Measurements from ENCODE around the gene METTL13. TPM values are rescaled to one million over a fixed set of nuclear protein-coding genes. Genes with fewer than 3 reads are reported as not detected.

The METTL13 gene
- total RNA-seq, 1 experiment from 2014 or later = 49.9 TPM

- CTCF ChIA-PET = interaction anchor here (0.6 to 1.0 kb wide), 2 partner anchors 41 to 143 kb away, joined by 3 read pairs; no protein-coding TSS in a partner anchor
- no peak for DNase-seq (ENCODE audit: low spot score)
- H3K4me3 ChIP-seq (ENCODE audit: low read depth, low read length, poor library complexity, severe bottlenecking) = peak overlapping the region; percentile 54
- no TSS peak for BruUV-seq (replicated peaks)
- TF ChIP-seq EZH2 (IDR thresholded peaks at IDR 0.05; ENCODE audit: borderline replicate concordance, low read depth, low read length, poor library complexity, severe bottlenecking) (no peak), CTCF (conservative IDR thresholded peaks at IDR 0.05; ENCODE audit: low read depth, low read length) (no peak)
- H3K27me3 ChIP-seq (replicated peaks; ENCODE audit: insufficient read depth, low read depth, low read length, poor library complexity) = peaks cover 41% of the 10 kb centered on the region
- H3K9me3 ChIP-seq (ENCODE audit: low read depth, low read length, poor library complexity, severe bottlenecking) = no peaks in the 10 kb centered on the region
- POLR2A ChIA-PET (ENCODE audit: low non-redundant PET) = no interaction called here
- intact Hi-C loops (cut with micrococcal nuclease; ENCODE audit: unreplicated experiment) = no loop called here
- H3K36me3 ChIP-seq (ENCODE audit: insufficient read depth, low read length, poor library complexity, severe bottlenecking) = no peaks in the 10 kb centered on the region
- H3K4me1 ChIP-seq (ENCODE audit: insufficient read depth, low read length, poor library complexity, severe bottlenecking) = peaks cover 8% of the 10 kb centered on the region
- no peak overlapping the region for H3K27ac ChIP-seq (ENCODE audit: low read depth, low read length, poor library complexity, severe bottlenecking)
These were observed 60.7 kb downstream of the METTL13 start for GRCh38 chr1:171841931-171842761.

DNA sequence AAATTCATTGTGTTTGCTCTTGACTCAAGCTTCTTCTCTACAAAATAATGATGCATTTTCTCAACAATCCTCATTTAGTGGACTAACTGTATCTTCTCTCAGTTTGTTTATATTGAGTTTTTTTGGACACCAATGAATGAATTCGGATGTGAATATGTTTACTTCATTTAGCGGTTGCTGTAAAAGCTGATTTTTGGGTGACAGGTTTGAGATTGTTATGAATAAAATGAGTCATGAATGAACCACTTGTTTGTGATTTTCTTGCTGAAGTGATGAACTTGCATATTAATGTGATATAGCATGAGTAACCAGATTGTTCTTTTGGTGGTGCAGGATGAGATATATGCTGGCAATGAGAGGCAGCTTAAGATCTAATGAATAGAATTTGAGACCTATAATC lies 62.9 kb downstream of the METTL13 start:
- Histone ChIP-seq H3K4me3 (ENCODE audit: low read depth, low read length, poor library complexity, severe bottlenecking) (no peak overlapping the region), H3K27ac (ENCODE audit: low read depth, low read length, poor library complexity, severe bottlenecking) (no peak overlapping the region), H3K27me3 (replicated peaks; ENCODE audit: insufficient read depth, low read depth, low read length, poor library complexity) (peaks cover 41% of the 10 kb centered on the region), H3K4me1 (ENCODE audit: insufficient read depth, low read length, poor library complexity, severe bottlenecking) (peaks cover 8% of the 10 kb centered on the region), H3K36me3 (ENCODE audit: insufficient read depth, low read length, poor library complexity, severe bottlenecking) (no peaks in the 10 kb centered on the region), H3K9me3 (ENCODE audit: low read depth, low read length, poor library complexity, severe bottlenecking) (no peaks in the 10 kb centered on the region)
- POLR2A ChIA-PET (ENCODE audit: low non-redundant PET) = no interaction called here
- CTCF ChIA-PET = no interaction called here
- DNase-seq (ENCODE audit: low spot score) = no peak
- intact Hi-C loops (cut with micrococcal nuclease; ENCODE audit: unreplicated experiment) = no loop called here
- TF ChIP-seq CTCF (conservative IDR thresholded peaks at IDR 0.05; ENCODE audit: low read depth, low read length) (no peak), EZH2 (IDR thresholded peaks at IDR 0.05; ENCODE audit: borderline replicate concordance, low read depth, low read length, poor library complexity, severe bottlenecking) (no peak)
- BruUV-seq (replicated peaks) = no TSS peak

DNA sequence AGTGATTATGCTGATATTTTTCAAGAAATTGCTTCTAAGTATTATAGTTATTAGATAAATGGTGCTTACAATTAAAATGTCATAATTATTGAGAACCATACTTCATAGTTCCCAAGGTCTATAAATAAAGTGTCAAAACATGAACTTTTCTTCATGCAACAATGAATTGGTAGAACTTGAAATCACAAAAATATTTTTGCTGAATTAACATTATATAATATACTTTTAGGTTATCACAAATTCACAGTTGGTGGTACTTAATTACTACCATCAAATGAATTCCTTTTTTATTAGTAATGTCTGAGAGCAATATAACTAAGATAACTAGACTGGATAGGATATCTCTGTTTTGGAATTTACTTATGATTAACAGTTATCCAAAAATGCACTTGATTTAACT lies 64.5 kb downstream of the METTL13 start:
- H3K27me3 ChIP-seq (replicated peaks; ENCODE audit: insufficient read depth, low read depth, low read length, poor library complexity) = peaks cover 49% of the 10 kb centered on the region
- TF ChIP-seq EZH2 (IDR thresholded peaks at IDR 0.05; ENCODE audit: borderline replicate concordance, low read depth, low read length, poor library complexity, severe bottlenecking) (no peak), CTCF (conservative IDR thresholded peaks at IDR 0.05; ENCODE audit: low read depth, low read length) (no peak)
- H3K36me3 ChIP-seq (ENCODE audit: insufficient read depth, low read length, poor library complexity, severe bottlenecking) = no peaks in the 10 kb centered on the region
- no peak overlapping the region for H3K27ac ChIP-seq (ENCODE audit: low read depth, low read length, poor library complexity, severe bottlenecking)
- no peak overlapping the region for H3K4me3 ChIP-seq (ENCODE audit: low read depth, low read length, poor library complexity, severe bottlenecking)
- peaks cover 8% of the 10 kb centered on the region for H3K4me1 ChIP-seq (ENCODE audit: insufficient read depth, low read length, poor library complexity, severe bottlenecking)
- H3K9me3 ChIP-seq (ENCODE audit: low read depth, low read length, poor library complexity, severe bottlenecking) = no peaks in the 10 kb centered on the region
- intact Hi-C loops (cut with micrococcal nuclease; ENCODE audit: unreplicated experiment) = no loop called here
- no TSS peak for BruUV-seq (replicated peaks)
- ChIA-PET POLR2A (ENCODE audit: low non-redundant PET) (no interaction called here), CTCF (no interaction called here)
- DNase-seq (ENCODE audit: low spot score) = no peak

Other genes with a start within 250 kb of the METTL13 start
- gene MYOCOS, start 159.4 kb upstream of the METTL13 start, total RNA-seq (2021) = 0.41 TPM in 1 of 2 replicates, not detected in the other
- gene MYOC, start 129.0 kb upstream of the METTL13 start, total RNA-seq (2021) = not detected in 2 replicates
- 8.9 and 12.7 TPM in 2 replicates for gene VAMP4, start 39.6 kb upstream of the METTL13 start, total RNA-seq (2021)
- 0.71 and 0.94 TPM in 2 replicates for gene DNM3, start 59.8 kb downstream of the METTL13 start, total RNA-seq (2021)

All from A673 (cell line).